ENCODE data around the gene AP1B1. TPM values are rescaled to one million over a fixed set of nuclear protein-coding genes. Genes with fewer than 3 reads are reported as not detected.
"Not testable (repeated sequence)": the region's sequence is repeated elsewhere in the genome, so short reads cannot be mapped to it uniquely, and the experiment has no call there.

The AP1B1 gene
- total and polyA plus RNA-seq, 2 of the 8 experiments (the other 6 are each of a cell fraction or from before 2014, with no cell fraction given) = 64.2 to 86.8 TPM

DNA sequence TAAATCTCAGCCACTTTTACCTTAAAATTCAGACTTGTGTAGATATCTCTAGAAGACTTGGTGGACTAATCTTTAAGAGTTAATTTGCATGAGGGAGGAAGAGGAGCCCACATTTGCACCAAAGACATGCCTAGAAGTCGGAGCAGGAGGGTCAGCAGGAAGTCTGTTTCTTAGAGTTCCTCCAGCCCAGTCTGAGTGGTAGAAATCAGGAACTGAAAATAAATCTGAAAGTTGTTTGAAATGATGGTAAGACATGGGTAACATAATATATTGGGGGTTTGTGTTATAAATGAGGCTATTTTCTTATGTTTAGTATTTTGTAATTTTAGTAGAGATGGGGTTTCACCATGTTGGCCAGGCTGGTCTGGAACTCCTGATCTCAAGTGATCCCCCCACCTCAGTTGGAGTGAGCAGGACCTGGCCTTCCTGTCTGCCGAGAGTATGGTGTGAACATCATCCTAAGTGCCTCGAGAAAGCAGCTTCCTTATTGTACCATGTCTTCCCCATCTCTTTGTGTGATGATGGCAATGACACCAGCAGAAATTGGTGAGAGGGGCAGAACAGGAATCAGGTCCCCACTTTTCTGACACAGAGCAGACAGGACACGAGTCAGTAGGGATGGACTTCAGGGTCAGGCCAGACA is 23.3 kb upstream of the AP1B1 start:
- H2BK20ac ChIP-seq (ENCODE audit: low read length); H4K20me1 ChIP-seq (replicated peaks in 1 of 2; ENCODE audit: control insufficient read depth in 1 of 2, insufficient read depth in 2 of 2, low read length in 2 of 2); H2AK5ac ChIP-seq (ENCODE audit: low read depth, low read length); H2AFZ ChIP-seq (ENCODE audit: low read length); H2BK5ac ChIP-seq (ENCODE audit: low read depth, low read length); H3K27ac ChIP-seq (ENCODE audit: low read depth, low read length); H3K4me1 ChIP-seq (replicated peaks in 1 of 4; ENCODE audit: control insufficient read depth in 3 of 4, insufficient read depth in 4 of 4, low read length in 3 of 4); H3K4ac ChIP-seq (replicated peaks; ENCODE audit: insufficient read length, low read depth, low read length); H4K91ac ChIP-seq (replicated peaks; ENCODE audit: insufficient read length, low read length); H2BK120ac ChIP-seq (replicated peaks; ENCODE audit: low read depth, low read length); H3K56ac ChIP-seq (replicated peaks; ENCODE audit: insufficient read length, low read depth, low read length); H3K18ac ChIP-seq (ENCODE audit: extremely low read depth, low read length); POLR2A ChIA-PET (ENCODE audit: partially characterized antibody); H3K79me2 ChIP-seq (ENCODE audit: control insufficient read depth in 1 of 2, insufficient read depth in 2 of 2, low read length in 2 of 2); H4K8ac ChIP-seq (ENCODE audit: extremely low read depth, insufficient read depth, low read length); H3K23ac ChIP-seq (ENCODE audit: insufficient read length); H3K9ac ChIP-seq (replicated peaks in 1 of 4; ENCODE audit: extremely low read depth in 1 of 4, low read depth in 3 of 4, low read length in 3 of 4); H3K27me3 ChIP-seq (replicated peaks in 1 of 4; ENCODE audit: control insufficient read depth in 3 of 4, extremely low read depth in 1 of 4, insufficient read depth in 3 of 4, low read length in 3 of 4); H2BK15ac ChIP-seq (ENCODE audit: low read length); FAIRE-seq; H3K4me3 ChIP-seq (ENCODE audit: extremely low read depth in 1 of 4, insufficient read depth in 2 of 4, low read depth in 3 of 4, low read length in 4 of 4); H3K23me2 ChIP-seq (ENCODE audit: low read depth, low read length); H2BK12ac ChIP-seq (ENCODE audit: low read depth, low read length); H4K5ac ChIP-seq (ENCODE audit: insufficient read length, low read depth, low read length); H3K14ac ChIP-seq (ENCODE audit: insufficient read length); H3K9me3 ChIP-seq (ENCODE audit: insufficient read depth in 2 of 2, low read depth in 1 of 2, low read length in 1 of 2); H3K4me2 ChIP-seq (ENCODE audit: insufficient read depth in 1 of 2, low read depth in 2 of 2, low read length in 2 of 2); DNase-seq (ENCODE audit: low read depth in 1 of 2, low spot score in 2 of 2); H3K79me1 ChIP-seq (ENCODE audit: low read depth, low read length); H3K36me3 ChIP-seq (ENCODE audit: control insufficient read depth in 2 of 4, insufficient read depth in 4 of 4, low read length in 3 of 4): not testable (repeated sequence)
- CTCF ChIA-PET (ENCODE audit: partially characterized antibody) = interaction anchor here (1.2 to 1.7 kb wide), 3 partner anchors 16 to 45 kb away, joined by 3 to 4 read pairs (median 4); partner anchors contain the start of gene AP1B1
- WGBS, 2 experiments (ENCODE audit: extremely low coverage in 1 of 2, insufficient coverage in 1 of 2, insufficient read length in 1 of 2, insufficient replicate concordance in 2 of 2, low coverage in 1 of 2, low lambda C conversion rate in 2 of 2, missing lambda C conversion rate in 1 of 2) = 82% methylated on average over 3 of the region's 4 CpGs; no CpG with 5 or more reads in 1 of the 2 experiments

Data from H1 (cell line).